SK-N-MC (cell line): ENCODE data around the gene ATP5IF1.

Experiments used
- DNase-seq: peaks from one replicate; pipeline ENCODE4 v3.0.0-alpha.2; 2011; ENCODE audit warnings: low read depth, low spot score
- H3K27ac ChIP-seq: fragments of 200-600 bp; sonication (generic); 2 replicates; pipeline ENCODE4 v1.5.1; 2016; ENCODE audit warnings: mixed run types
- H3K36me3 ChIP-seq: fragments of 200-600 bp; sonication (generic); 2 replicates; pipeline ENCODE4 v1.6.1; 2017; ENCODE audit warnings: antibody characterized with exemption, low read length, mixed read lengths; ENCODE audit not compliant: insufficient read depth
- H3K4me3 ChIP-seq: fragments of 200-600 bp; sonication (generic); 2 replicates; pipeline ENCODE4 v1.5.1; 2016
- H3K9ac ChIP-seq: fragments of 200-600 bp; sonication (generic); 2 replicates; pipeline ENCODE4 v1.8.0; 2017; ENCODE audit warnings: mixed run types, mixed read lengths; ENCODE audit not compliant: insufficient read length
- H3K9me3 ChIP-seq: fragments of 200-600 bp; sonication (generic); 2 replicates; pipeline ENCODE4 v1.6.1; 2017; ENCODE audit warnings: low read depth, mild to moderate bottlenecking, antibody characterized with exemption, low read length, moderate library complexity, mixed read lengths
- EZH2 ChIP-seq: fragments of 200-600 bp; sonication (generic); IDR thresholded peaks from one replicate; pipeline ENCODE4 v1.6.1; 2017; ENCODE audit warnings: antibody characterized with exemption
- FOXP2 ChIP-seq: optimal IDR thresholded peaks from 2 replicates; pipeline ENCODE3; 2011; ENCODE audit warnings: mild to moderate bottlenecking, moderate library complexity; ENCODE audit not compliant: insufficient read depth; ENCODE audit errors: extremely low read length, control extremely low read depth
- POLR2AphosphoS5 ChIP-seq: IDR thresholded peaks from 2 replicates; pipeline ENCODE4 v1.6.1; 2012; ENCODE audit warnings: mild to moderate bottlenecking, low read depth, low read length, borderline replicate concordance

The ATP5IF1 gene

GRCh38 chr1:28281608-28282425 is 45.9 kb downstream of the ATP5IF1 start:
- DNase-seq, result no peak
- Histone ChIP-seq H3K27ac (no peak overlapping the region), H3K36me3 (peaks cover 55% of the 10 kb centered on the region), H3K9ac (no peak overlapping the region), H3K9me3 (no peaks in the 10 kb centered on the region), H3K4me3 (no peak overlapping the region)
- TF ChIP-seq EZH2, result no peak
- no peak for TF ChIP-seq POLR2AphosphoS5
- TF ChIP-seq FOXP2, result no peak

GRCh38 chr1:28282426-28283407 is 46.8 kb downstream of the ATP5IF1 start:
- no peak overlapping the region for H3K9ac ChIP-seq
- H3K9me3 ChIP-seq, result no peaks in the 10 kb centered on the region
- H3K27ac ChIP-seq, result no peak overlapping the region
- H3K4me3 ChIP-seq, result no peak overlapping the region
- no peak for DNase-seq
- H3K36me3 ChIP-seq, result peaks cover 46% of the 10 kb centered on the region
- TF ChIP-seq FOXP2, result no peak
- no peak for TF ChIP-seq EZH2
- TF ChIP-seq POLR2AphosphoS5, result no peak

DNA sequence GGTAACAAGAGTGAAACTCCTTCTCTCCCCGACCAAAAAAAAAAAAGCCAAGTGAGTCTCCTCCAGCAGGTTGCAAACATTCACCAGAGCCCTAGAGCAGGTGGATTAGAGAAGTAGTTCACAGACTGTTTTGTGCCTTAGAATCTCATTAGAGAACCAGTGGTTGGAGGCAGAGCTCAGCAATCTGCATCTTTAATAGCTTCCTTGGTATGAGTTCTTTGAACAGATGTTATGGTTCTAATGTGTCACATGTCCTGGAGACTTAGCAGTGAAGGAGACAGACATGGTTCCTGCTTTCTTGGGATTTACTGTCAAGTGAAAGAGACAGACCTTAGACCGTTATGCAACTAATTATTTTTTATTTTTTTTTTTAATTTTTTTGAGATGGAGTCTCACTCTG is 50.2 kb downstream of the ATP5IF1 start:
- Histone ChIP-seq H3K27ac (no peak overlapping the region), H3K9ac (no peak overlapping the region), H3K4me3 (no peak overlapping the region), H3K9me3 (no peaks in the 10 kb centered on the region), H3K36me3 (peaks cover 13% of the 10 kb centered on the region; the same call in 1 of the 2 replicates)
- no peak for DNase-seq
- TF ChIP-seq EZH2, result no peak
- no peak for TF ChIP-seq POLR2AphosphoS5
- no peak for TF ChIP-seq FOXP2
